ENCODE data around the gene SCAMP5.

The SCAMP5 gene

DNA sequence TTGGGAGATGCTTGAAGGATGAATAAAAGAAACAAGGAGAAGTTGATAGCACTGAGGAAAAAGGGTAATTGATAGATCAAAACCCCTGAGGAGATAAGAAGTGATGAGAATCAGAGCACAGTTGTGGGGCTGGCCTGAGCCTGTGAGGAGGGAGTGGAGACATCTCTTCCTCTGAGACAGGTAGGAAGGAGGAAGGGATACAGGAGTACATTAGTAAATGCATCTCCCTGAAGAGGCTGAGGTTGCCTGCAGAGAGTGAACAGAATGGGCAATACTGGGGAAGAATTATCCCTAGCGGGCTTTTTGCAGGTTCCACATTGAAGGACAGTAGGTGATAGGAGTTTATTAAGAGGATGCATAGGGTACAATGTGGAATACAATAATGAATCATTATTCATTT lies 17.3 kb upstream of the SCAMP5 start:
- FAIRE-seq, result no peak

DNA sequence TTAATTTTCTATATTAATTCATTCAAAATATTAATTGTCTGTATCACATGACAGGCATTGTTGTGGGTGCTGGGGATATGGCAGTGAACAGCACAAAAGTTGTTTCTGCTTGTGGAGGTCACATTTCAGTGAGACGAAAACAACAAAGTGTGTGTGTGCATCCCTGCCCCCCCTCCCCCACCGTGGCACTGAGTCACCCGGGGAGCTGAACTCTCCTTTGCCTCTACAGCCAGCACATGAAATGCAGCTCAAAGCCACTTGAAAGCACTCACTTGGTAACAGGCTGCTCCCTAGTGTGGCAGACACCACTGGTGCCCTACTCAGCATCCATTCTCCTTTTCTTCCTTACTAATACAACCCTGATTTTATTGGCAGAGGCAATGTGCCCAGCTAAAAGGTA lies 16.9 kb upstream of the SCAMP5 start:
- no peak for FAIRE-seq

DNA sequence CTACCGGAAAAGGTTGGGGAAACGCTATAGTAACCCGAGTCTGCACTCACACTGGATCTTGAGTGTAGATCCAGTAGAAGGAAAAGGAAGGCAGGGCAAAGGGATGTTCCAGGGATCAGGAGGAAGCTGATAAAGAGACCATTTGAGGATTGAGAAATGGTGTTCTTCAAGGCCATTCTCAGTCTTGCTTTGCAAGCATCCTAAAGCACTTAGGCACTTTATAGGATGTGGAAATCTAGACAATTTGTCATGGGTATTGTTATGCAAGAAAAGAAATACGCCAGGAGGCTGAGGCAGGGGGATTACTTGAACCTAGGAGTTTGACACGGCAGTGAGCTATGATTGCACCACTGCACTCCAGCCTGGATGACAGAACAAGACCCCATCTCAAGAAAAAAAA lies 13.2 kb upstream of the SCAMP5 start:
- FAIRE-seq, result no peak

DNA sequence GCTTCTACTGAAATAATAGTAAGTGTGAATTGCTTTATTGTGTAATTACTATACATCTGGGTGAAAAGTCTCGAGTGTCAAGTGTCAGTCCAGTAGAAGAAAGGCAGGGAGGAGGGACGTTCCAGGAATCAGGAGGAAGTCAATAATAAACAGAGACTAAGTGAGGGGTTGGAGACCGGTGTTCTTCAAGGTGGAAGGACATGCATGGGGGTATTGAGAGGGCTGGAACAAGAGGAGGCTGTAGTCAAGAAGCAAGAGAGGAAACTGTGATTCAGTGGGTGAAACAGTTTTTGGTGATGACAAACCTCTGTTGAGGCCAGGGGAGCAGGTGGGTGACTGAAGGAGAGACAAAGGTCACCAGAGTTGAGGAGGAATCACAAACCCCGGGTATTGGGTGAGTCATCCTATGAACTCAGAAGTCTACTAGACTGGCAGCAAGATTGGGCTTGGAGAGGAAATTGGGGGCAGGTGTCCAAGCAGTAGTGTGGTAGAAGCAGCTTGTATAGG lies 11.6 kb upstream of the SCAMP5 start:
- FAIRE-seq, result no peak

DNA sequence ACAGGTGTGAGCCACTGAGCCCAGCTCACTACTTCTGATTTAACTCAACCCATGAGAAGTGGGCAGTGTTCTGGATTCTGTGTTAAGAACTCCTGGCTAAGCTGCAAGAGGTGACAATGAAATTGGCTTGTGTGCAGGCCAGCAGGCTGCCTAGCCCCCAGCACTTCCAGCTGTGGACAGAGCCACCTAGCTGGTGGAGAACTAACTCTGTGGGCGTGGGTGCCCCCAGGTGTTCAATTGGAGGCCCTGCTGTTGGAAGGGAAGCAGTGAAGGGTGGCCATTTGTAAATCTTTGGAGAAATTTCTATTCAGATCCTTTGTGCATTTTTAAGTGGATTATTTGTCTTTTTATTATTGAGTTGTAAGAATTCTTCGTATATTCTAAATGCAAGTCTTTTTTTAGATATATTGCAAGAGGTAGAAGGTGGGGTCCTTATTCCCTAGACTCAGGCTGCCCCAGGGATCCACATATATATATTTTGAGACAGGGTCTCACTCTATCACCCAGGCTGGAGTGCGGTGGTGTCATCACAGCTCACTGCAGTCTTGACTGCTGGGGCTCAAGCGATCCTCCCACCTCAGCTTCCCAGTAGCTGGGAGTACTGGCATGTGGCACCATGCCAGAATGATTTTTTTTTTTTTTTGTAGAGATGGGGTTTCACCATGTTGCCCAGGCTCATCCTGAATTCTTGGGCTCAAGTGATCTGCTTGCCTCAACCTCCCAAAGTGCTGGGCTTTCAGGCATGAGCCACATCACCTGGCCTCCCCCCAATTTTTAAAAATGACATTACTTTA lies 7.2 kb upstream of the SCAMP5 start:
- no peak for FAIRE-seq

DNA sequence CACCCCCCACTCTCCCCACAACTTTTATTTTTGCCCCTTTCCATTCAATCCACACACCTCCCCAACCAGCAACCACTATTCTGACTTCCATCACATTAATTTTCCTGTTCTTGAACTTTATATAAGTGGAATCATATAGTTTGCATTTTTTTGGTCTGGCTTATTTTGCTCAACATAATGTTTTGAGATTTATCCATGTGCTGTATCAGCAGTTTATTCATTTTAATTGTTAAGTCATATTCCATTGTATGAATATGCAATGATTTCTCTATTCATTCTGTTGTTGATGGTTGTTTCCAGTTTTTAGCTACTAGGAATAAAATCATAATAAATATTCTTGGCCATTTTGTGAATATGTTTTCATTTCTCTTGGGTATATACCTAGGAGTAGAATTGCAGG lies 5.8 kb upstream of the SCAMP5 start:
- no peak for FAIRE-seq

DNA sequence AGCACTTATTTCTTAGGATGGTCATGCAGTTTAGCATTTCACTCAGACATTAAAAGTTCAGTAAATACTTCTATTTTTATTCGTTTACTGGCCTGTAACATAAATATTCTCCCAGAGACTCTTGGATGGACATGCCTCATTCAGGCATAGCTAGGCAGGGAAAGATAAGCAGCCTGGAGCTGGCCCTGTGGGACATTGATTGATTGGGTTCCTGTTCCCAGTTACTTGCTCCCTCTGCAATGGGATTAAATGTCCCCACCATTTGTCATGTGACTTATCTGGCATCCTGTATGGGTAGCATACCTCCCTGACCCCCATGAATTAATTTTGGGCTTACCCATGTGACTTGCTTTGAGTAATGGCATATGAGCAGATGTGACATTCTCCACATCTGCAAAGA lies 2.7 kb upstream of the SCAMP5 start:
- no peak for FAIRE-seq

DNA sequence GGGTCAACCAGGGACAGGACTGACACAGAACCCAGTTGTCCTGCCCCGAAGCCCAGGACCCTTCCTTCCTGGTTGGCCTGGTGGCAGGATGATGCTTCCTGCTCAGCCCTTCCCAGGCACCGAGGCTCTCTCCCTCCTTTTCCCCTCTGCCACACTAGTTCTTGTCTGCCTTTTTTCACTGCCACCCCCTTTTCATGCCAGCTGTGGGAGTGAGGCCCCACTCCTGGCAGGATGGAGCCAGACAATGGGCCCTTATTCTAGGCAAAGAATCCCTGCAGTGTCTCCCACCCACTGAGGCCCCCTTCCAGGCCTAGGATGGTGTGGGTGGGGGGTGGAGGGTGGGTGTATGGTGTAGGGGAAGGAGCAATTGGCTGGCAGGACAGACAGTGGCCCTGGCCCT lies 1.1 kb upstream of the SCAMP5 start:
- no peak for FAIRE-seq

DNA sequence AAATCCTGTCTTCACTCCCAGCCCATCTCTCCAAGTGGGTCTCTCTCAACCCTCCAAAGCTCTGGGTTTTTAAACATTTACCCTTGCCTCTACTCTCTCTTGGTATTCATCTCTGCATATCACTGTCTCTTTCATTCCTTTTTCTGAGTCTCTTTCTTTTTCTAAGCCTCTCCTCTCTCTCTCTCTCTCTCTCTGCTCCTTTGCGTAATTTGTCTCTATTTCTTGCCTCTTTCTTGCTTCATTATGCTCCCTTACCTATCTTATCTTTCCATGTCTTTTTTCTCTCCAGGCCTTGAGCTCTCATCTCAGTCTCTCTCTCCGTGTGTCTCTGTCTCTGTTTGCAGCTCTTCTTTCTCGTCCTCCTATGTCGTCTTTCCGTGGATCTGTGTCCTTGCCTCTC lies 678 bp upstream of the SCAMP5 start:
- FAIRE-seq, result no peak

DNA sequence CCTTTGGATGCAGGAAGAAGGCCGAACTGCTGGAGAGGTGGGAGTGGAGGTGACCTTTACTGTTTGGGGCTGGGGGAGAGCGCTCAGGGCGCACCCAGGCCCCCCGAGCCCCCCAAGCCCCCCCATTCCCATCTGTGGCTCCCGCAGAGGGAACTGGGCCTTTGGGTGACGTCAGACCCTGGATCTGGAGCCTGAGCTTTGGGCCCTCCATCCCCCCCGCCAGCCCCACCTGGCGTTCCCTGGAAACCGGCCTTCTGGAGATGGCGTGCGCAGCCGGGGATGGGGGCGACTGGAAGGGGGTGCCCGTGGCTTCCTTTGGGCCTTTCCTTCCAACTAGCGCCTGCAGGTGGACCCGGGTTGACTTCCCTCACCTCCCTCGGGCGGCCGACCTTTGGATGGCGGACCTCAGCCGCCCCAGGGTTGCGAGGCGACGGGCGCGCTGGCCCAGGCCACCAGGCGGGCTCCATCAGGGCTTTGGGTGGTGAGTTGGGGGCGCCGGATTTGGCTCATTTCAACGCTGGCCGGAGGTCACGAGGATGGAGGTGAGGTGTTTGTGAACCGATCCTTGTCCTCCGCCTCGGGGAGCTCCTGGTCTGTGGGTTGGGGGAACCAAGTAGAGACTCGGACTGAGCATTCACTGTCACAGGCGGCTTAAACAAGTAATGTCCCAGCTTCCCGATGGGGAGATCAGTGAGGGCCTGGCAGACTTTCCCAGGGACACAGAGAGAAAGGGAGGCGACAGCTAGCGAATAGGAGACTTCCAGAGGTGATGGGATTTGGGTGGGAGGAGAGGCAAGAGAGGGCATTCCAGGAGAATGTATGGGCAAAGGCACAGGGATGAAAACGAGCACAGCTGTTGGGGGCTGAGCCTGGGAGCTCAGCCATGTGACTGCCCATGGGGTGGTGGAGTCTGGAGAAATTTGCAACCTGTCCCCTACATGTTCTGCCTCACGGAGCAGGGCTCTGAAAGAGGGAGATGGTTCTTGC lies 709 bp downstream of the SCAMP5 start:
- FAIRE-seq, result no peak

DNA sequence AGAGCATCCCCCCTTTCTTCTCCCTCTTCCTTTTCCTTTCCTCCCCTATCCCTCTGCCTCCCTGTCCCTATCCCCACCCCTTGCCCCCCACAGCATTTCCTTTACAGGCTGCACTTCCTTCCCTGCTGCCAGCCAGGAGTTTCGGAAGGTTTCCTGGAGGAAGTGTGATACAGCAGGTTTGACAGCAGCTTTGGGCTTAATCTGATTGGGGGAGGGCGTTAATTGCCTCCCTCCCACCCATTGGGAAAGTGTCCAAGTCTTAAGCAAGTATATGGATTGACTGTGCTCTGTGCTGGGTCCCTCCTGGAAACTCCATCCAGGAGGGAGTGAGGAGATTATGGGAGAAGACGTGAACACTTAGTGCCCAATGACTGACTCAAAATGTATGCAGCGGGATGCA lies 1.8 kb downstream of the SCAMP5 start:
- no peak for FAIRE-seq

DNA sequence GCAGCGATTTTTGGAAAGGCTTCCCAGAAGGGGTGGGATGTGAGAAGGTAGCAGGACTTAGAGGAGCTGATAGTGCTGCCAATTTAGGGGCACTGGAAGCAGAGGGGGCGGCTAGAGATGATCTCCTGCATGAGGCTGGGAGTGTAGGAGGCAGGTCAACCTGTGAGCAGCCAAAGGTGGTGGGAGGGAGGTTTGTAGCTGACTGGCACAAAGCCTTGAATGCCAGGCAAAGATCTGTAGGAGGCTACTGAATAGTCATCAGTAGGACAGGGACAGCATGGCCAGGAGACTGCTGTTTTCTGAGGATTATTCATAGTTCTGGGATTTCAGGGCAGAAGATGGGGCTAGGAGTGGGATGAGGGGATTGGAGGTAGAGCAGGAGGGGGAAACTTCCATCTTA lies 2.2 kb downstream of the SCAMP5 start:
- FAIRE-seq, result no peak

DNA sequence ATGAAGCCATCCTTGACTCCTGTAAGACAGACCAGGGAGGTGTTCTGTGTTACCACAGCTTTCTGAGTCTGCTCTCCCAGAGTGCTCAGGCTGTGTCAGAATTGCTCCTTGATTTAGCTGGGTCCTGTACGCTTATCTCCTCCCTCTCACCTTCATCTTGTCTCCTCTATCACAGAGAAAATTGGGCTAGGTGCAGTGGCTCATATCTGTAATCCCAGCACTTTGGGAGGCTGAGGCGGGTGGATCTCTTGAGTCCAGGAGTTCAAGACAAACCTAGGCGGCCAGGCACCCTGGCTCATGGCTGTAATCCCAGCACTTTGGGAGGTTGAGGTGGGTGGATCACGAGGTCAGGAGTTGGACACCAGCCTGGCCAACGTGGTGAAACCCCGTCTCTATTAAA lies 5.9 kb downstream of the SCAMP5 start:
- no peak for FAIRE-seq

DNA sequence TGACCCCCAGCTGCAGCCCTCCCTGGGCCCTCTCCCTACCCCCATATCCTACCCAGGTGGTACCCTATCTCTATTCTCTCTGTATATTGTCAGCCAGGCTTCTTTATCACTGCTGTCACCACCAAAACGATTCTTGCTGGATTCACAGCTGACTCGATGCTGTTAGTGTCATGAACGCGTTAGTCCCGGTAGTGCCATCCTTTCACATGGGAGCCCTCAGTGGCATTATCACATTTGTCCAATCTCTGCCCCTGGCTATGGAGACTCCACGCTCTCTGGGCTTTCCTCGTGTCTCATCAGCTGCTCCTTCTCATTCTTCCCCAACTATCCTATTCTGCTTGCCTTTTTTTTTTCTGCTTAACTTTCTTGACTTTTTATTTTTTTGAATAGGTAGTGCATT lies 7.0 kb downstream of the SCAMP5 start:
- no peak for FAIRE-seq

DNA sequence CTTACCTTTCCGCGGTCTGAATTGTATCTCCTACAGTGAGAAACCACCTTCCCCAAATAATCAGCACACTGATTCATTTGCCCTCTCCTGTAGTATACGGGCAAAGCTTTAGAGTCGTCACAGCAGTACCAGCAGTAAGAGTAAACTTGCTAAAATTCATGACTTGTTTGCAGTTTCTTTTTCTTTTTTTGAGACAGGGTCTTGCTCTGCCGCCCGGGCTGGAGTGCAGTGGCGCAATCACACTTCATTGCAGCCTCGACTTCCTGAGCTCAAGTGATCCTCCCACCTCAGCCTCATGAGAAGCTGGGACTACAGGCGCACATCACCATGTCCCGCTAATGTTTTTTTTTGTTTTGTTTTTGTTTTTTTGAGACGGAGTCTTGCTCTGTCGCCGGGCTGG lies 11.9 kb downstream of the SCAMP5 start:
- FAIRE-seq, result no peak

DNA sequence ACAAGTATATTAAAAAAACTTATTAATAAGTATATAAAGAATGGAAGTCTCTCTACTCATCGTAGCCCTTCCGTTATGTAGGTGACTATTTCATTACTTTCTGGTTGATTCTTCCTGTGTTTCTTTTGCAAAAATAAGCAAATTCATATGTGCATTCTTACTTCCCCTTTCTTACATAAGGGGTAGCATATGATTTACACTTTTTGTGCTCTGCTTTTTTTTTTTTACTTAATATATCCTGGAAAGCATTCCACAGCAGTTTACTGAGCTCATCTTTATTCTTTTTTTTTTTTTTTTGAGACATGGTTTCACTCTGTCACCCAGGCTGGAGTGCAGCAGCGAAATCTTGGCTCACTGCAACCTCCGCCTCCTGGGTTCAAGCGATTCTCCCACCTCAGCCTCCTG lies 12.9 kb downstream of the SCAMP5 start:
- no peak for FAIRE-seq

DNA sequence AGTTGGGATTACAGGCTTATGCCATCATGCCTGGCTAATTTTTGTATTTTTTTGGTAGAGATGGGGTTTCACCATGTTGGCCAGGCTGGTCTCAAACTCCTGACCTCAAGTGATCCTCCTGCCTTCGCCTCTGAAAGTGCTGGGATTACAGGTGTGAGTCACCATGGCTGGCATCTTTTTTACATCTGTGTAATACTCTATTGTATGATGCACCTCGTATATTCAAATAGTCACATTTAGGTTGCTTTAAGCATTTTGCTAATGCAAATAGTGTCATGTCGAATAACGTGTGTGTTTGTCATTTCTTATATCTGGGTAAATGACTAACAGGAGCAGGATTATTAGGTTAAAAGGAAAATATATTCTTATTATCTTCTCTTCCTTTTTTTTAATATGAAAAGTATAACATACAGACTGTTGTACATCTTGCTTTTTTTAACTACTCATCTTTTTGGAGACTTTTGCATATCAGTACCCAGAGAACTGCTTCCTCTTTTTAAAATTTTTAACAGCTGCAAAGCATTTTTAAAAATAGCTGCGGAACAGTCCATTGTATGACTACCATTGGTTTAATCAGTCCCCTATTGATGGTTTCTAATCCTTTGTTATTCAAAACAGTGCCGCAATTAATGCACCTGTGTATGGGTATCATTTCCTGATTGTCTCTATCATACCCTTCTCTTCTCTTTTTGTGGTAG lies 13.4 kb downstream of the SCAMP5 start:
- FAIRE-seq, result no peak

DNA sequence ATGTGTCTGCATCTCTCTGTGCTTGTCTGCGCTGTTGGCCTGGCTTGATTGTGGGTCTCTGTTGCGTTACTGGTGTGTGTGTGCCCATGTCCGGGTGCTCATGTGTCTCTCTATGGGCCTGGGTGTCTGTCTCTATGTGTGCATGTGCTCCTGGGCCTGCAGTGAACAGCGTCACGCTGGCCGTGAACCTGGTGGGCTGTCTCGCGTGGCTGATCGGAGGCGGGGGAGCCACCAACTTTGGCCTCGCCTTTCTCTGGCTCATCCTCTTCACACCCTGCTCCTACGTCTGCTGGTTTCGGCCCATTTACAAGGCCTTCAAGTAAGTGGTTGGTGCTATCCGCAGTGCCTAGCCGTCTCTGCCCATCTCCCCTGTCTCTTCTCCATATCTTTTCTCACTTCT lies 21.1 kb downstream of the SCAMP5 start:
- FAIRE-seq, result no peak

DNA sequence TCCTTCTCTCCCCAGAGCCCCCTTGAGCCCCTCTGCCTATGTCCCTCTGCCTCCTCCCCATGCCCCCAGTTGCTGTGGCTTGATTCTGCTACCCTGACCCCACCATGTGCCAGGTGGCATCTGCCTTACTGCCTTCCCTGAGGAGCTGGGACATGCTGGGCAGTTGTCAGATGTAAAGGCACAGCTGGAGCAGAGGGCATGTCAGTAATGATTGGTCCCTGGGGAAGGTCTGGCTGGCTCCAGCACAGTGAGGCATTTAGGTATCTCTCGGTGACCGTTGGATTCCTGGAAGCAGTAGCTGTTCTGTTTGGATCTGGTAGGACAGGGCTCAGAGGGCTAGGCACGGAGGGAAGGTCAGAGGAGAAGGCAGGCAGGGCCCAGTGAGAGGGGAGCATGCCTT lies 24.6 kb downstream of the SCAMP5 start:
- FAIRE-seq, result no peak

DNA sequence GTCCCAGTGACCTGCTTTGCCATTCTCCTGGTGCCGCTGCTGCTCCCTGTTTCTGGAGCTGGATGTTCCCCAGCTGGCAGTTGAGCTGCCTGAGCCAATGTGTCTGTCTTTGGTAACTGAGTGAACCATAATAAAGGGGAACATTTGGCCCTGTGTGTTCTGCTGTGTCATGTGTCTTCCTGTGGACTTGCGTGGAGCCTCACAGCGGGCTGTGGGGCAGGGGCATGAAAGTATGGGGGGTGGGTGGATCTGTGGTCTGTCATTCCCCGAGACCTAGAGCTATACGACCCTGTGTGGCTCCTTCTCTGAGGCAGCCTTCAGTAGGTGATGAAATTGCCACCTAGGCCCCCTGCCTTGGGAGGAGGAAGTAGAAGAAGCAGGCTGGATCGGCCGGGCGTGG lies 26.0 kb downstream of the SCAMP5 start:
- FAIRE-seq, result no peak

DNA sequence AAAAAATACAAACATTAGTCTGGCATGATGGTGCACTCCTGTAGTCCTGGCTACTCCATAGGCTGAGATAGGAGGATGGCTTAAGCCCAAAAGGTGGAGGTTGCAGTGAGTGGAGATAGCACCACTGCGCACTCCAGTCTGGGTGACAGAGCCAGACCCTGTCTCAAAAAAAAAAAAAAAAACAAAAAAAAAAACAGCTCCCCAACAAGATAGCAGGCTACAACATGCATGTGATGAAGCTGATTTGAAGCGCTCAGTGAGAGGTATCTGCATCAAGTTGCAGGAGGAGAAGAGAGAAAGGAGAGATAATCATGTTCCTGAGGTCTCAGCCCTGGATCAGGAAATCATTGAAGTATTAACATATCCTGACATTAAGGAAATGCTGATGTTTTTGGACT lies 27.4 kb downstream of the SCAMP5 start:
- FAIRE-seq, result no peak

DNA sequence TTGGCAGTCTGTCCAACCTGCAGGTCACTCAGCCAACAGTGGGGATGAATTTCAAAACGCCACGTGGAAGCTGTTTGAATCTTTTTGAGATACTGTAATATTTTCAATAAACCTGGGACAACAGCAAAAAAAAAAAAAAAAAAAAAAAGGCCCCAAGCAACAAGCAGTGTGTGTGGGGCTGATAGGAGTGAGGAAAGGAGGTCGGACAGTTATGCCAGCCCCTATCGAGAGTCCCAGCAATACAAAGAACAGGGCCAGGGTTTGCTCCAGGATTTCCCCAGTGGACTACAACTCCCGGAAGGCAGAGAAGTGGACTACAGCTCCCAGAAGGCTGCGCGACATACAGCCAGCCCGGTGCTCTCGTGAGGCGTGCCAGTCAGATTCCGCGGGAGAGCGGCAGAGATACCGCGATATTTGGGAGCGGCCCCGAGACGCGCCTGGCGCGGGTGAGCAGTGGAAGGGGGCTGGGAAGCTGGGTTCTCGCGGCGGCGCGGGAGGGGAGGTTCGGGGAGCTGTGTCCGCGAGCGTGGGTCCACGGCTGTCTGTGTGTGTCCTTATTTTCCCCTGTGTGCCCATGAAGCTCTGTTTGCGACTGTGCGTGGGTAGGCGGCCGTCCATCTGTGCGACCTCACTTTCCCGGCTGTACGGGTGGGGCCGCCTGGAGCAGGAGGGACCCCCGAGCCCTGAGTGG lies 28.0 kb downstream of the SCAMP5 start, which contains the start of gene PPCDC:
Gene PPCDC (plus strand): TSS at position 410 of the 691 bp plus-strand sequence. CDS start 4,729 bp downstream, outside the sequence.
- no peak for FAIRE-seq
